Activated CD4-positive, alpha-beta T cell treated with anti-CD3 and anti-CD28 coated beads, Interleukin-2, amount 50 U/mL, for 24 hours (primary cell): ENCODE measurements around the gene NATD1.

Experiments
- DNase-seq, 2 donors: peaks; one replicate each; pipeline ENCODE4 v3.0.0-alpha.2; 2020; ENCODE audit warnings: low read depth in 1 of 2, low spot score in 1 of 2

NATD1 gene

GRCh38 chr17:21275579-21276263 is 22.5 kb upstream of the NATD1 start:
- DNase-seq = peak; percentile 92 to 94

- DNase-seq = no peak
These were observed 21.9 kb upstream of the NATD1 start for GRCh38 chr17:21275047-21275578.

- DNase-seq = no peak
These were observed 19.9 kb upstream of the NATD1 start for GRCh38 chr17:21272881-21273792.

GRCh38 chr17:21272250-21272649 is 19.0 kb upstream of the NATD1 start:
- no peak for DNase-seq

GRCh38 chr17:21271454-21272183 is 18.4 kb upstream of the NATD1 start:
- no peak for DNase-seq

GRCh38 chr17:21269394-21269793 is 16.2 kb upstream of the NATD1 start:
- no peak for DNase-seq

GRCh38 chr17:21268596-21269188 is 15.5 kb upstream of the NATD1 start:
- DNase-seq = no peak

GRCh38 chr17:21263376-21263775 is 10.2 kb upstream of the NATD1 start:
- no peak for DNase-seq

GRCh38 chr17:21262259-21262993 is 9.2 kb upstream of the NATD1 start:
- no peak for DNase-seq

- no peak for DNase-seq
These were observed 5.4 kb upstream of the NATD1 start for GRCh38 chr17:21258593-21258992.

- DNase-seq = no peak
These were observed 634 bp upstream of the NATD1 start for GRCh38 chr17:21253646-21254441.

- DNase-seq = no peak
These were observed 868 bp downstream of the NATD1 start for GRCh38 chr17:21252289-21252795.

- DNase-seq = no peak
These were observed 1.7 kb downstream of the NATD1 start for GRCh38 chr17:21251337-21252010.

- DNase-seq = no peak
These were observed 2.4 kb downstream of the NATD1 start for GRCh38 chr17:21250854-21251253.

- no peak for DNase-seq
These were observed 3.1 kb downstream of the NATD1 start for GRCh38 chr17:21249920-21250703.

- no peak for DNase-seq
These were observed 4.0 kb downstream of the NATD1 start for GRCh38 chr17:21249086-21249795.

GRCh38 chr17:21248500-21248899 is 4.7 kb downstream of the NATD1 start:
- no peak for DNase-seq
